Neural progenitor cell (in vitro differentiated cells): Measurements from ENCODE around the gene ST8SIA4.

Experiments
- CTCF ChIP-seq: fragments of 200-600 bp; sonication (generic); IDR thresholded peaks from 2 replicates; pipeline ENCODE4 v1.5.1; 2017; ENCODE audit warnings: antibody characterized with exemption, mild to moderate bottlenecking
- EZH2 ChIP-seq: fragments of 200-600 bp; sonication (generic); IDR thresholded peaks from 2 replicates; pipeline ENCODE4 v1.6.1; 2017; ENCODE audit warnings: antibody characterized with exemption, mild to moderate bottlenecking, moderate library complexity
- EZH2phosphoT487 ChIP-seq: fragments of 200-600 bp; sonication (generic); IDR thresholded peaks from 2 replicates; pipeline ENCODE4 v1.6.1; 2017; ENCODE audit warnings: antibody characterized with exemption

GRCh38 chr5:100852988-100853449 is 50.1 kb downstream of the ST8SIA4 start:
- TF ChIP-seq CTCF (no peak), EZH2 (no peak), EZH2phosphoT487 (no peak)
